ENCODE data around the gene TMEM74B. TPM values are rescaled to one million over a fixed set of nuclear protein-coding genes. Genes with fewer than 3 reads are reported as not detected.
"Not testable (repeated sequence)": the region's sequence is repeated elsewhere in the genome, so short reads cannot be mapped to it uniquely, and the experiment has no call there.

Gene TMEM74B
- 1 to 10 TPM in 1 of 2 donors, under 1 TPM in 1; 0.71 to 3.8 TPM for total RNA-seq
- 1 to 10 TPM in 1 of 2 donors, not detected in 1; 1.9 TPM for polyA plus RNA-seq
- long read RNA-seq, donor 1: 0 reads
- long read RNA-seq, donor 2, partial matches to known transcripts: 0 of 2 reads
- long read RNA-seq, donor 2, other reads (novel, unspliced or antisense): 2 of 2 reads

DNA sequence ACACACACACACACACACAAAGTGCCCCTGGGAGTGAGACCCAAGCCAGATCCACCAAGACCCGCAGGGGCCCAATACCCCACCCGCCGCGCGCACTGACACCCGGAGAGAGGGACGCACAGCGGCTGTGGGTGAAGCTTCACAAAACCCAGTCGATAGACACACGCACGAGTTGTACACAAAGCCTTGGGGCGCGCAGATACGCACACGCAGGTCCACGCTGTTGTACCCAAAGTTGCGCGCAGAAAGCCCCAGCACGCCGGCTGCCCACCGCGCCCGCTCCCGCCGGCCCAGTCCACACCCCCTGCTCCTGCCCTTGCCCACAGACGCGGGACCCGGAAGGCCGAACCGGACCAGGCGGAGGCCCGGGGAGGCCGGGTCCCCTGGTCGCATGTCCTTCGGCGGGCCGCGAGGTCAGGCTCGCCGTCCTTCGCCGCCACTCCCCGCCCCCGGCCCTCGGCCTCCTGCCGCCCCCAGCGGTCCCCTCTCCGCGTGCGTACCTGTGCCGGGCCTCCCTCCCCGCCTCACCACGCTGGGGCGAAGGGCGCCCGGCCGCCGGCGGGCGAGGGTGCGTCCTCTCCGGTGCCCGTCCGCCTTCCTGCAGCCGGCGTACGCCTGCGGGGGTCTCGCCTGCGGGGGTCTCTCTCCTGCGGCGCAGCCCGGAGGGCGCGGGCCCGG is at the start of gene TMEM74B:
TSS of gene TMEM74B (minus strand) at position 344 of the 678 bp plus-strand sequence. CDS start 1,180 bp downstream, outside the sequence.
- H3K9me3 ChIP-seq (ENCODE audit: control insufficient read depth, low read length): no peaks in the 10 kb centered on the region
- DNase-seq (no peak), ATAC-seq (ENCODE audit: low FRiP score) (no peak)
- no peaks in the 10 kb centered on the region for H3K36me3 ChIP-seq (ENCODE audit: control insufficient read depth in 1 of 2, insufficient read depth in 2 of 2, low read length in 1 of 2)
- H3K27ac ChIP-seq (ENCODE audit: low read depth in 1 of 2, low read length in 2 of 2): no peak within 1 kb of the TSS
- no peaks in the 10 kb centered on the region for H3K27me3 ChIP-seq (ENCODE audit: control insufficient read depth in 1 of 2, insufficient read depth in 2 of 2, low read length in 1 of 2)
- intact Hi-C loops (cut with DNase I): no loop called here
- H3K4me1 ChIP-seq (ENCODE audit: control insufficient read depth in 1 of 2, insufficient read depth in 2 of 2, low read length in 2 of 2): no peaks in the 10 kb centered on the region
- WGBS, 2 donors: 2% methylated on average over 60 to 76 of the region's 76 CpGs
- H3K4me3 ChIP-seq (ENCODE audit: low read length in 2 of 2): peak within 1 kb of the TSS in 1 of 2 donors; percentile 0

DNA sequence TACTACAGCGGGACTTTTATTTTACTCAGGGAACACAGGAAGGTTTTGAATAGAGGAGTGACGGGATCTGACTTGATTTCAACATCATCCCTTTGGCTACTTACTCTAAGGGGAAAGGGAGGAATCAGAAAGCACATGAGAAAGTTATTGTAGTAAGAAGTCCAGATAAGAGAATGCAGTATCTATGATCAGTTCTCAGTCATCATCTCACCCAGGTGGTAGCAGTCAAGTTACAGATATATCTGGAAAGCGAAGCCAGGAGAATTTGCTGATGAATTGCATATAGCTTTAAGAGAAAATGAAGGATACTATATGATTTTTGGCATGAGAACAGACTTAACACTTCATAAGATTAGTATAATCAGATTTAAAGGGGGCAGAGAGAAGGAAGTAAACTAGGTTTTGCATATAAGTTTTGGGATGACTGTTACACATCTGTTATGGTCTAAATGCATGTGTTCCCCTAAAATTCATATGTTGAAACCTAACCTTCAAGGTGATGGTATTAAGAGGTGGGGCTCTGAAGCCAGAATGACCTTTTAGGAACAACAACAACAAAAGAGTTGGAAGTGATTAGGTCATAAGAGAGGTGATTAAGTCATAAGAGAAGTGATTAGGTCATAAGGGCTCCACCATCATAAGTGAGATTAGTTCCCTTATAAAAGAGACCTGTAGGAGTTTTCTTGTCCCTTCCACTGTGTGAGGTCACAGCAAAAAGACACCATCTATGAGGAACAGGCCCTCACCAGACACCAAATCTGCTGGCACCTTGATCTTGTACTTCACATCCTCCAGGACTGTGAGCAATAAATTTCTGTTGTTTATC is 47.7 kb upstream of the TMEM74B start:
- Histone ChIP-seq H3K27me3 (ENCODE audit: control insufficient read depth in 1 of 2, insufficient read depth in 2 of 2, low read length in 1 of 2) (no peaks in the 10 kb centered on the region), H3K9me3 (ENCODE audit: control insufficient read depth, low read length) (no peaks in the 10 kb centered on the region), H3K36me3 (ENCODE audit: control insufficient read depth in 1 of 2, insufficient read depth in 2 of 2, low read length in 1 of 2) (no peaks in the 10 kb centered on the region), H3K4me1 (ENCODE audit: control insufficient read depth in 1 of 2, insufficient read depth in 2 of 2, low read length in 2 of 2) (no peaks in the 10 kb centered on the region), H3K4me3 (ENCODE audit: low read length in 2 of 2) (no peak overlapping the region), H3K27ac (ENCODE audit: low read depth in 1 of 2, low read length in 2 of 2) (no peak overlapping the region)
- intact Hi-C loops (cut with DNase I): no loop called here
- WGBS, 2 donors: 72 to 79% methylated on average over 3 of the region's 3 CpGs
- DNase-seq (no peak), ATAC-seq (ENCODE audit: low FRiP score) (no peak)

DNA sequence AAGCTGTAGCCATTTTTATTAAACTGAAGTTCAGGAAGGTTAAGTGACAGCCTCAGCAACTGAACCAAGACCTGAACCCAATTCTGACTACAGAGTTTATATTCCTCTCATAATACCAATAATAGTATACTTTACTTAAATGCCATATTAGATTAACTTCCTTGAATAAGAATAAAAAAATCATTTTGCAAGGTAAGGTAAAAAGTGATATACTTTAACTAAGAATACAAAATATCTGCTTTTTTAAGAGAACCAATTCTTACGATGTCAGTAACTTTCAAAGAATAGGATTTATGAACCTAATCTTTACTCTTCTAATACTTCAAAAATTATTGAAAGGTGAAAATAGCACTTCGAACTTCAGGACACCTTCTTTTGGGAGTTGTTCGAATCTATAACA is 44.8 kb upstream of the TMEM74B start:
- intact Hi-C loops (cut with DNase I): no loop called here
- Histone ChIP-seq H3K9me3 (ENCODE audit: control insufficient read depth, low read length) (no peaks in the 10 kb centered on the region), H3K4me3 (ENCODE audit: low read length in 2 of 2) (no peak overlapping the region), H3K36me3 (ENCODE audit: control insufficient read depth in 1 of 2, insufficient read depth in 2 of 2, low read length in 1 of 2) (no peaks in the 10 kb centered on the region), H3K4me1 (ENCODE audit: control insufficient read depth in 1 of 2, insufficient read depth in 2 of 2, low read length in 2 of 2) (no peaks in the 10 kb centered on the region), H3K27me3 (ENCODE audit: control insufficient read depth in 1 of 2, insufficient read depth in 2 of 2, low read length in 1 of 2) (no peaks in the 10 kb centered on the region), H3K27ac (ENCODE audit: low read depth in 1 of 2, low read length in 2 of 2) (no peak overlapping the region)
- WGBS, 2 donors: 82 to 83% methylated on average over 3 of the region's 3 CpGs
- ATAC-seq (ENCODE audit: low FRiP score) (no peak), DNase-seq (no peak)

DNA sequence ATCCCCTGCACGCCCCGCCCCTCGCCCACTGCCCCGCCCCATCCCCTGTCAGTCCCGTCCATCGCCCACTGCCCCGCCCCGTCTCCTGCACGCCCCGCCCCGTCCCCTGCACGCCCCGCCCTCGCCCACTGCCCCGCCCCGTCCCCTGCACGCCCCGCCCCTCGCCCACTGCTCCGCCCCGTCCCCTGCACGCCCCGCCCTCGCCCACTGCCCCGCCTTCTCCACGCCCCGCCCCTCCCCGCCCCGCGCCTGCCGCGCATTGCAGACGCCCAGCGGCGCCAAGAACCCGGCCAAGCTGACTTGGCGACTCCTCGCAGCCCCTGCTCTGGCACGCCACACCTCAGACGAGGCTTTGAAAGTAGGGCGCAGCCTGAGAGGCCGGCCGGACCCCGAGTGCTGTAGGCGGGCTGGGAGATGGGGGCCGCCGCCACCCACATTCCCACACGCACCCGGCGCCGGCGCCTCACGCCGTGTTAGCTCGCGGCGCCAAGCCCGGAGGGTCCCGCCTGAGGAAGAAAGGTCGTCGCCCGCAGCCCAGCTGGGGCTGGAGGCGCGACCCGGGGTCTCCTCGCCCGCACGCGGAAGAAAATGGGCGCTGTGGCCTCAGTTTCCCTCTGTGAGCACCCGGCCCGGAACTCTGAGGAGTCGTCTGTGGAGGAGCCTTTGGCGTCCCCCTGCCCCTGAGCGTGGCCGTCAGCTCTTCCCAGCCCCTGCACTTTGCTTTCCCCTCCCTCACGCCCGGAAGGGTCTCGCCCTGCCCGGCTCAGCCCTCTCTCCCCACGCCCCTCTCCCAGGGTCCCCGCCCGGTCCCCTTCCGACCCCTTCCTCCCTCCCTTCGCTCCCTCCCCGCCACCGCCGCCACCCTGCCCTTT is 41.2 kb upstream of the TMEM74B start, which contains the start of gene RAD21L1:
TSS of gene RAD21L1 (plus strand) at position 262 of the 872 bp plus-strand sequence. CDS start 2,410 bp downstream, outside the sequence.
- intact Hi-C loops (cut with DNase I): no loop called here

DNA sequence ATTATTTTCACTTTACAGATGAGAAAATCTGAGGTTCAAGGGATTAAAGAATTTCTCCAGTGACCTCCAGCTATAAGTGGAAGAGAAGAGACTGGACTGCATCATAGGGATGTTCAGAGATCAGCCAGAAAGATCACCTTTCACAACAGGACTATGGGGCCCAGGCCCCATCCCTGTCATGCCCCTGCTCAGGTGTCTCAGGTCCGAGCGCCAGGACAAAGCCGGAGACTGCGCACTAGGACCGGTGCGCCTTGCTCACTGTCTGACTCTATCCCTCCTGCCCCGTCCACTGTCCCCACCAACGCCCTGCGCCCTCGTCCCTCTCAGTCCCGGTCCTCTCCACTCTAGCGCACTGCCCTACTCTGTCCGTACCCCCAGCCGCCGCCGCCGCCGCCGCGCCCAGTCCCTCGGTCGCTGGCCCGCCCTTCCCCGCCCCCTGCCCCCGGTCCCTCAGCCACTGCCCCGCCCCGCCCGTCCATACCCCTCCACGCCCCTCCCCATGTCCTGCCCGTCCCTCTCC is 40.5 kb upstream of the TMEM74B start:
- WGBS, 2 donors: 3 to 4% methylated on average over 12 to 30 of the region's 30 CpGs
- no peak overlapping the region for H3K27ac ChIP-seq (ENCODE audit: low read depth in 1 of 2, low read length in 2 of 2)
- no peaks in the 10 kb centered on the region for H3K36me3 ChIP-seq (ENCODE audit: control insufficient read depth in 1 of 2, insufficient read depth in 2 of 2, low read length in 1 of 2)
- H3K9me3 ChIP-seq (ENCODE audit: control insufficient read depth, low read length): no peaks in the 10 kb centered on the region
- DNase-seq (no peak), ATAC-seq (ENCODE audit: low FRiP score) (peak; percentile 81)
- intact Hi-C loops (cut with DNase I): no loop called here
- no peaks in the 10 kb centered on the region for H3K27me3 ChIP-seq (ENCODE audit: control insufficient read depth in 1 of 2, insufficient read depth in 2 of 2, low read length in 1 of 2)
- no peaks in the 10 kb centered on the region for H3K4me1 ChIP-seq (ENCODE audit: control insufficient read depth in 1 of 2, insufficient read depth in 2 of 2, low read length in 2 of 2)
- H3K4me3 ChIP-seq (ENCODE audit: low read length in 2 of 2): no peak overlapping the region

More for the DNA sequence above, 41.2 kb upstream of the TMEM74B start, which contains the start of gene RAD21L1:
- H3K4me1 ChIP-seq (ENCODE audit: control insufficient read depth in 1 of 2, insufficient read depth in 2 of 2, low read length in 2 of 2): no peaks in the 10 kb centered on the region
- WGBS, 2 donors: 1 to 3% methylated on average over 44 to 88 of the region's 88 CpGs
- H3K27ac ChIP-seq (ENCODE audit: low read depth in 1 of 2, low read length in 2 of 2): no peak within 1 kb of the TSS
- H3K9me3 ChIP-seq (ENCODE audit: control insufficient read depth, low read length): no peaks in the 10 kb centered on the region
- H3K4me3 ChIP-seq (ENCODE audit: low read length in 2 of 2): peak within 1 kb of the TSS; percentile 0 to 14
- ATAC-seq (ENCODE audit: low FRiP score) (peak; percentile 94), DNase-seq (peak; percentile 80 to 95)
- no peaks in the 10 kb centered on the region for H3K36me3 ChIP-seq (ENCODE audit: control insufficient read depth in 1 of 2, insufficient read depth in 2 of 2, low read length in 1 of 2)
- no peaks in the 10 kb centered on the region for H3K27me3 ChIP-seq (ENCODE audit: control insufficient read depth in 1 of 2, insufficient read depth in 2 of 2, low read length in 1 of 2)

DNA sequence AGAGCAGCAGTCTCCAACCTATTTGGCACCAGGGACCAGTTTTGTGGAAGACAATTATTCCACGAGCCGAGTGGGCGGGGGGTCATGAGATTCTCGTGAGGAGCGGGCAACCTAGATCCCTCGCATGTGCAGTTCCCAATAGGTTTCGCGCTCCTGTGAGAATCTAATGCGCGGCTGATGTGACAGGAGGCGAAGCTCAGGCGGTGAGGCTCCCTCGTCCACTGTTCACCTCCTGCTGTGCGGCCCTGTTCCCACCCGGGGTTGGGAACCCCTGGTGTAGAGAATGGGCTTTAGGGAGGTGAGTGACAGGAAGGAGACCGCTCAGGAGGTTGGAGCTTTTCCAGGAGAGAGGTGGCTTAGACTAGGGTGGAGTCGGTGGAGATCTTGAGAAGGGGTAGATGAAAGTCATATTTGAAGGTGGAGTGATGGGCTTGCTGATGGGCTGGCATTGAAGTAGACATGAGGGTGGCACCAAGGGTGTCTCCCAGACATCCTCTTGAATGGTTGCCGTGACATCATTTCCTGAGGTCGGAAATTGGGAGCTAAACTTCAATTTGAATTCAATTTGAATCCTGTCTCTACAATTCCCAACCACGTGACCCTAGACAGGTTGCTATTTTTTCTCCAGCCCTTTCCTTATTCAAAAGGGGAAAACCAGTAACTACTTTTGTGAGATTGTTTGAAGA is 39.6 kb upstream of the TMEM74B start:
- WGBS, 2 donors: 81 to 84% methylated on average over 20 of the region's 20 CpGs
- intact Hi-C loops (cut with DNase I): no loop called here
- H3K27me3 ChIP-seq (ENCODE audit: control insufficient read depth in 1 of 2, insufficient read depth in 2 of 2, low read length in 1 of 2): no peaks in the 10 kb centered on the region
- no peak for DNase-seq
- H3K4me3 ChIP-seq (ENCODE audit: low read length in 2 of 2): no peak overlapping the region
- H3K9me3 ChIP-seq (ENCODE audit: control insufficient read depth, low read length): no peaks in the 10 kb centered on the region
- no peaks in the 10 kb centered on the region for H3K4me1 ChIP-seq (ENCODE audit: control insufficient read depth in 1 of 2, insufficient read depth in 2 of 2, low read length in 2 of 2)
- no peak overlapping the region for H3K27ac ChIP-seq (ENCODE audit: low read depth in 1 of 2, low read length in 2 of 2)
- ATAC-seq (ENCODE audit: low FRiP score): no peak
- H3K36me3 ChIP-seq (ENCODE audit: control insufficient read depth in 1 of 2, insufficient read depth in 2 of 2, low read length in 1 of 2): no peaks in the 10 kb centered on the region

DNA sequence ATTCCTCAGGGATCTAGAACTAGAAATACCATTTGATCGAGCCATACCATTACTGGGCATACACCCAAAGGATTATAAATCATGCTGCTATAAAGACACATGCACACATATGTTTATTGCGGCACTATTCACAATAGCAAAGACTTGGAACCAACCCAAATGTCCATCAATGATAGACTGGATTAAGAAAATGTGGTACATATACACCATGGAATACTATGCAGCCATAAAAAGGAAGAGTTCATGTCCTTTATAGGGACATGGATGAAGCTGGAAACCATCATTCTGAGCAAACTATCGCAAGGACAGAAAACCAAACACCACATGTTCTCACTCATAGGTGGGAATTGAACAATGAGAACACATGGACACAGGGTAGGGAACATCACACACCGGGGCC is 38.0 kb upstream of the TMEM74B start:
- H3K27ac ChIP-seq (ENCODE audit: low read depth in 1 of 2, low read length in 2 of 2); H3K27me3 ChIP-seq (ENCODE audit: control insufficient read depth in 1 of 2, insufficient read depth in 2 of 2, low read length in 1 of 2); H3K4me1 ChIP-seq (ENCODE audit: control insufficient read depth in 1 of 2, insufficient read depth in 2 of 2, low read length in 2 of 2); H3K4me3 ChIP-seq (ENCODE audit: low read length in 2 of 2); DNase-seq; intact Hi-C loops (cut with DNase I); H3K9me3 ChIP-seq (ENCODE audit: control insufficient read depth, low read length); ATAC-seq (ENCODE audit: low FRiP score); H3K36me3 ChIP-seq (ENCODE audit: control insufficient read depth in 1 of 2, insufficient read depth in 2 of 2, low read length in 1 of 2): not testable (repeated sequence)
- WGBS, 2 donors: 73 to 87% methylated on average over 3 to 4 of the region's 4 CpGs

Measured in aorta (tissue), 5 donors.